ENCODE data around the gene PIK3C3. TPM values are rescaled to one million over a fixed set of nuclear protein-coding genes. Genes with fewer than 3 reads are reported as not detected.

The PIK3C3 gene
- total RNA-seq, 6 experiments from 2014 or later = 15.2 to 27.2 (median 19.6) TPM

- Histone ChIP-seq H3K27ac (peak overlapping the region in 2 of 3 donors; percentile 5 to 17), H3K9me3 (no peaks in the 10 kb centered on the region), H3K4me1 (peaks cover 0 to 15% (median 5%) of the 10 kb centered on the region in 4 donors), H3K36me3 (no peaks in the 10 kb centered on the region), H3K27me3 (no peaks in the 10 kb centered on the region), H3K4me3 (no peak overlapping the region)
- WGBS (ENCODE audit: insufficient coverage, low coverage, low lambda C conversion rate, missing lambda C conversion rate) = 22% methylated on average over 7 of the region's 7 CpGs
- TF ChIP-seq CTCF (IDR thresholded peaks at IDR 0.05) = peak; percentile 80 to 89 (median 86)
- TF ChIP-seq POLR2A (IDR thresholded peaks at IDR 0.05) = no peak
- intact Hi-C loops (cut with DNase I) = no loop called here
- ATAC-seq (peak; percentile 92 to 98 (median 97)), DNase-seq (peak in 2 of 3 donors; percentile 26 to 55)
These were observed 159.4 kb downstream of the PIK3C3 start for GRCh38 chr18:42114310-42114943.

- H3K4me3 ChIP-seq = no peak overlapping the region
- H3K27ac ChIP-seq = no peak overlapping the region
- WGBS (ENCODE audit: insufficient coverage, low coverage, low lambda C conversion rate, missing lambda C conversion rate) = 77% methylated on average over 1 of the region's 1 CpG
- no peaks in the 10 kb centered on the region for H3K4me1 ChIP-seq
- no peaks in the 10 kb centered on the region for H3K36me3 ChIP-seq
- no peaks in the 10 kb centered on the region for H3K9me3 ChIP-seq
- no peak for DNase-seq
- intact Hi-C loops (cut with DNase I) = no loop called here
- H3K27me3 ChIP-seq = no peaks in the 10 kb centered on the region
- ATAC-seq = no peak
- TF ChIP-seq POLR2A (IDR thresholded peaks at IDR 0.05) (no peak), CTCF (IDR thresholded peaks at IDR 0.05) (no peak)
These were observed 171.6 kb downstream of the PIK3C3 start for GRCh38 chr18:42126586-42126985.

GRCh38 chr18:42131066-42131929 lies 176.3 kb downstream of the PIK3C3 start:
- ATAC-seq (no peak), DNase-seq (no peak)
- Histone ChIP-seq H3K9me3 (no peaks in the 10 kb centered on the region), H3K27me3 (no peaks in the 10 kb centered on the region), H3K27ac (no peak overlapping the region), H3K4me3 (no peak overlapping the region), H3K36me3 (no peaks in the 10 kb centered on the region), H3K4me1 (no peaks in the 10 kb centered on the region)
- no peak for TF ChIP-seq CTCF (IDR thresholded peaks at IDR 0.05)
- TF ChIP-seq POLR2A (IDR thresholded peaks at IDR 0.05) = no peak
- intact Hi-C loops (cut with DNase I) = no loop called here
- WGBS (ENCODE audit: insufficient coverage, low coverage, low lambda C conversion rate, missing lambda C conversion rate) = 70% methylated on average over 9 of the region's 12 CpGs

GRCh38 chr18:42131930-42132244 lies 176.9 kb downstream of the PIK3C3 start:
- no peaks in the 10 kb centered on the region for H3K36me3 ChIP-seq
- H3K27me3 ChIP-seq = no peaks in the 10 kb centered on the region
- DNase-seq (no peak), ATAC-seq (no peak)
- WGBS (ENCODE audit: insufficient coverage, low coverage, low lambda C conversion rate, missing lambda C conversion rate) = 86% methylated on average over 1 of the region's 2 CpGs
- intact Hi-C loops (cut with DNase I) = no loop called here
- no peaks in the 10 kb centered on the region for H3K9me3 ChIP-seq
- H3K4me1 ChIP-seq = no peaks in the 10 kb centered on the region
- TF ChIP-seq CTCF (IDR thresholded peaks at IDR 0.05) = no peak
- no peak for TF ChIP-seq POLR2A (IDR thresholded peaks at IDR 0.05)
- H3K27ac ChIP-seq = no peak overlapping the region
- H3K4me3 ChIP-seq = no peak overlapping the region

Data from right lobe of liver (tissue), 6 donors.